GM19467 (cell line): Measurements from ENCODE around the gene NPB.

Source experiments
- ATAC-seq: cut with Tn5 transposase; IDR thresholded peaks from one replicate; pipeline ENCODE4 v1.9.1; 2021; ENCODE audit warnings: mild to moderate bottlenecking, moderate library complexity; ENCODE audit not compliant: unreplicated experiment

Gene NPB

GRCh38 chr17:81910840-81911276 is 8.8 kb downstream of the NPB start:
- ATAC-seq: peak; percentile 29

- ATAC-seq: peak; percentile 63
Measured at GRCh38 chr17:81911277-81911961, 9.4 kb downstream of the NPB start, which contains the start of gene PCYT2. Gene PCYT2, minus strand, starts transcription at chr17:81911399. Its CDS starts 44 bp downstream, at chr17:81911355.

- ATAC-seq: no peak
Measured at GRCh38 chr17:81911969-81912368, 9.9 kb downstream of the NPB start.

GRCh38 chr17:81912441-81913309 is 10.6 kb downstream of the NPB start:
- ATAC-seq: no peak

GRCh38 chr17:81913394-81914102 is 11.5 kb downstream of the NPB start:
- no peak for ATAC-seq

GRCh38 chr17:81914103-81914850 is 12.2 kb downstream of the NPB start:
- ATAC-seq: no peak

GRCh38 chr17:81915331-81915730 is 13.3 kb downstream of the NPB start:
- ATAC-seq: no peak

- ATAC-seq: no peak
Measured at GRCh38 chr17:81916234-81917001, 14.4 kb downstream of the NPB start.

- peak; percentile 63 for ATAC-seq
Measured at GRCh38 chr17:81917565-81918332, 15.7 kb downstream of the NPB start, which contains the start of gene SIRT7. Gene SIRT7, minus strand, starts transcription at chr17:81918176. Its CDS starts 45 bp downstream, at chr17:81918131.

- peak; percentile 20 for ATAC-seq
Measured at GRCh38 chr17:81918333-81918669, 16.3 kb downstream of the NPB start.

- ATAC-seq: no peak
Measured at GRCh38 chr17:81918832-81919545, 17.0 kb downstream of the NPB start.

GRCh38 chr17:81920612-81921536 is 18.8 kb downstream of the NPB start:
- ATAC-seq: no peak

- ATAC-seq: no peak
Measured at GRCh38 chr17:81921537-81921862, 19.5 kb downstream of the NPB start.

GRCh38 chr17:81921996-81922565 is 20.0 kb downstream of the NPB start:
- ATAC-seq: no peak

- ATAC-seq: no peak
Measured at GRCh38 chr17:81922566-81923301, 20.7 kb downstream of the NPB start.
